ENCODE data around the gene TFAP2B. TPM values are rescaled to one million over a fixed set of nuclear protein-coding genes. Genes with fewer than 3 reads are reported as not detected.

TFAP2B gene
- total RNA-seq, 1 experiment from 2014 or later, result not detected

DNA sequence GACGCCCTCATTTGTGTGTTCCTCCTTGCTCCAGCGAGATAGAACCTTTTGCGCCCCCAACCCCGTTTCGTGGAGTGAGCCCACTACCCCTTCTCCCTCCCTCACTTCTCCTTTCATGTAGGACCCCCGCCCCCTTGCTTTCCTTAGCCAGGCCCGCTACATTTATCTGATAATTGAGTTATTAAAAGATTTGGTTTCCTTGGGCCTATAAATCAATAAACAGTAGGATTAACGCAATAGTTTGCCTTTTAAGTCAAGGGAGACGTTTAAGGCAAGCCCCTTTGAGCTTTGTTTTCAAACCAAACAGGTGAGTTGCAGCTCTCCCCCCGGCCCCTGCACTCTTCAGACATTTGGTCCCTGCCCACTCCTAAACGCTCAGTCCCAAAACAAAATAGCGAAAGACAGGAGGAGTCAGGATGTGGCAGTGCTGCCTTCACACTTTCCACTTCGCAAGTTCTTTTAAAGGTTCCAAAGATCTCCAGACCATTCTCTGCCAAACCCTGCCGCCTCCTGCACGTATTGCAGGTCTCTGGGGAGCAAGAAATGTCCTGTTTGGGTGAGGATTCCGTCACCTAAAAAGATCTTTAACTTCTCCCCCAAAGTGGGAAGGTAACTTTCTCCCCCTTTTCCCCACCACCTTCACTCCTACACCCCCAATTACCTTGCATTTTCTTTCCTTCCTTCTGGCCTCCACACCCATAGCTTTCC lies 27.6 kb downstream of the TFAP2B start:
- H2AFZ ChIP-seq (ENCODE audit: low read length), result no peak overlapping the region
- Mint-ChIP-seq H3K4me3 (peak overlapping the region; percentile 7 to 77), H3K36me3 (ENCODE audit: insufficient read depth in 1 of 3, low read depth in 3 of 3) (no peaks in the 10 kb centered on the region; a peak in 1 of 7 replicates), H3K27ac (no peak overlapping the region), H3K4me1 (peaks cover 49 to 75% of the 10 kb centered on the region in 2 experiments), H3K9me3 (peaks cover 0 to 6% of the 10 kb centered on the region in 2 experiments; a peak in 1 of 5 replicates), H3K27me3 (ENCODE audit: low read depth) (peaks cover 100% of the 10 kb centered on the region)
- H2AK5ac ChIP-seq (ENCODE audit: insufficient read length, low read length), result no peak overlapping the region
- peak overlapping the region; percentile 73 for H3K4me2 ChIP-seq (ENCODE audit: insufficient read depth, insufficient read length, low read length)
- no peak overlapping the region for H4K8ac ChIP-seq (replicated peaks; ENCODE audit: insufficient read length, low read depth, low read length)
- H3K23me2 ChIP-seq (ENCODE audit: insufficient read length, low read depth, low read length, poor library complexity, severe bottlenecking), result peaks cover 19% of the 10 kb centered on the region
- no peak overlapping the region for H2BK120ac ChIP-seq (ENCODE audit: low read depth, low read length, poor library complexity, severe bottlenecking)
- H3K27me3 ChIP-seq (ENCODE audit: insufficient read depth, low read length), result peaks cover 86% of the 10 kb centered on the region
- H4K20me1 ChIP-seq (ENCODE audit: control insufficient read depth, insufficient read depth, insufficient read length), result no peaks in the 10 kb centered on the region
- TF ChIP-seq CTCF (conservative IDR thresholded peaks at IDR 0.05), result no peak
- no peak overlapping the region for H3K14ac ChIP-seq (ENCODE audit: insufficient read depth, low read length)
- H4K5ac ChIP-seq (ENCODE audit: insufficient read length, low read depth, low read length), result no peak overlapping the region
- H3K27ac ChIP-seq (ENCODE audit: insufficient read length, low read depth, low read length), result no peak overlapping the region
- H3K56ac ChIP-seq (ENCODE audit: insufficient read length, low read depth, low read length), result no peak overlapping the region
- no peaks in the 10 kb centered on the region for H3K9me3 ChIP-seq (ENCODE audit: control insufficient read depth, low read depth, low read length)
- peak; percentile 51 for DNase-seq
- H2BK15ac ChIP-seq (ENCODE audit: low read depth, low read length), result no peak overlapping the region
- no CpG with 5 or more reads among the region's 16 CpGs for WGBS (ENCODE audit: extremely low coverage, insufficient read length, low lambda C conversion rate)
- H3K4ac ChIP-seq (ENCODE audit: low read depth, low read length), result no peak overlapping the region
- H3K9ac ChIP-seq (ENCODE audit: extremely low read depth, insufficient read length, low read length), result no peak overlapping the region
- no peak overlapping the region for H2BK5ac ChIP-seq (ENCODE audit: insufficient read length, low read length)
- no peak overlapping the region for H2BK20ac ChIP-seq (ENCODE audit: low read depth, low read length, poor library complexity, severe bottlenecking)
- H3K23ac ChIP-seq (ENCODE audit: insufficient read length, low read depth, low read length), result no peak overlapping the region
- H3T11ph ChIP-seq (ENCODE audit: low read length), result no peak overlapping the region
- H3K18ac ChIP-seq (ENCODE audit: insufficient read length, low read depth, low read length), result no peak overlapping the region
- H3K79me1 ChIP-seq (ENCODE audit: insufficient read depth, low read depth, low read length, poor library complexity, severe bottlenecking), result no peaks in the 10 kb centered on the region
- H3K79me2 ChIP-seq (ENCODE audit: insufficient read depth, low read length), result no peaks in the 10 kb centered on the region
- H2BK12ac ChIP-seq (ENCODE audit: insufficient read length, low read depth, low read length), result no peak overlapping the region
- no peaks in the 10 kb centered on the region; the same call in 1 of the 2 replicates for H3K4me1 ChIP-seq (ENCODE audit: insufficient read depth, low read length)
- no peak overlapping the region for H4K91ac ChIP-seq (ENCODE audit: insufficient read length, low read depth, low read length)

All from H9 (cell line).